Left renal pelvis (tissue), 4 donors: ENCODE data around the gene NDUFA7. TPM values are rescaled to one million over a fixed set of nuclear protein-coding genes. Genes with fewer than 3 reads are reported as not detected.
"Not testable (repeated sequence)": the region's sequence is repeated elsewhere in the genome, so short reads cannot be mapped to it uniquely, and the experiment has no call there.

Experiments
- DNase-seq, 4 donors: peaks; one replicate each; pipeline ENCODE4 v3.0.0-alpha.2; 2013; ENCODE audit warnings: low read depth in 4 of 4, low spot score in 3 of 4
- polyA plus RNA-seq, 4 donors: library from polyadenylated mRNA; unstranded; fragments of 120-200 nt; gene quantifications; one replicate each; pipeline ENCODE4 v1.2.1, GENCODE V29; 2013; ENCODE audit not compliant: insufficient read length in 4 of 4

NDUFA7 gene
- polyA plus RNA-seq, 4 donors, result 21.5 to 60.3 (median 46.5) TPM

- DNase-seq, result peak in 3 of 4 donors; percentile 81 to 89 (median 81)
Observed at GRCh38 chr19:8342684-8343482, 21.7 kb upstream of the NDUFA7 start, which contains the start of gene KANK3. Gene KANK3 (minus strand): TSS chr19:8343262. CDS start chr19:8337828, 5,434 bp downstream.

- no peak for DNase-seq
Observed at GRCh38 chr19:8342316-8342683, 21.1 kb upstream of the NDUFA7 start.

- DNase-seq, result not testable (repeated sequence)
Observed at GRCh38 chr19:8341504-8341903, 20.3 kb upstream of the NDUFA7 start.

- no peak for DNase-seq
Observed at GRCh38 chr19:8340341-8341096, 19.3 kb upstream of the NDUFA7 start.

GRCh38 chr19:8338835-8339234, 17.7 kb upstream of the NDUFA7 start:
- DNase-seq, result no peak

- no peak for DNase-seq
Observed at GRCh38 chr19:8337728-8338127, 16.6 kb upstream of the NDUFA7 start.

- DNase-seq, result no peak
Observed at GRCh38 chr19:8336660-8337059, 15.5 kb upstream of the NDUFA7 start.

- no peak for DNase-seq
Observed at GRCh38 chr19:8336072-8336569, 14.9 kb upstream of the NDUFA7 start.

GRCh38 chr19:8335343-8336071, 14.3 kb upstream of the NDUFA7 start:
- DNase-seq, result no peak

- peak in 1 of 4 donors; percentile 61 for DNase-seq
Observed at GRCh38 chr19:8334458-8335342, 13.5 kb upstream of the NDUFA7 start.

- DNase-seq, result no peak
Observed at GRCh38 chr19:8333767-8334457, 12.7 kb upstream of the NDUFA7 start.

GRCh38 chr19:8332976-8333766, 12.0 kb upstream of the NDUFA7 start:
- DNase-seq, result no peak

GRCh38 chr19:8331263-8331845, 10.2 kb upstream of the NDUFA7 start:
- no peak for DNase-seq

GRCh38 chr19:8329996-8330395, 8.8 kb upstream of the NDUFA7 start:
- DNase-seq, result no peak

GRCh38 chr19:8325454-8325853, 4.3 kb upstream of the NDUFA7 start:
- DNase-seq, result no peak

GRCh38 chr19:8324186-8325050, 3.2 kb upstream of the NDUFA7 start:
- no peak for DNase-seq

- no peak for DNase-seq
Observed at GRCh38 chr19:8323781-8324185, 2.6 kb upstream of the NDUFA7 start.
